Erythroblast (primary cell): ENCODE data around the gene SMIM11.
"Not testable (repeated sequence)": the region's sequence is repeated elsewhere in the genome, so short reads cannot be mapped to it uniquely, and the experiment has no call there.

Source experiments
- DNase-seq, 2 experiments: peaks; one replicate each; lab custom pipeline; 2025; lab: John Stamatoyannopoulos, UW
- GATA1 ChIP-seq: IDR thresholded peaks from 2 replicates; pipeline ENCODE4 v1.6.1; 2011; ENCODE audit warnings: low read depth, mild to moderate bottlenecking, control low read depth, low read length, moderate library complexity
- POLR2A ChIP-seq: IDR thresholded peaks from 2 replicates; pipeline ENCODE4 v1.6.1; 2011; ENCODE audit warnings: mild to moderate bottlenecking, low read length

Gene SMIM11, protein sequence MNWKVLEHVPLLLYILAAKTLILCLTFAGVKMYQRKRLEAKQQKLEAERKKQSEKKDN

DNA sequence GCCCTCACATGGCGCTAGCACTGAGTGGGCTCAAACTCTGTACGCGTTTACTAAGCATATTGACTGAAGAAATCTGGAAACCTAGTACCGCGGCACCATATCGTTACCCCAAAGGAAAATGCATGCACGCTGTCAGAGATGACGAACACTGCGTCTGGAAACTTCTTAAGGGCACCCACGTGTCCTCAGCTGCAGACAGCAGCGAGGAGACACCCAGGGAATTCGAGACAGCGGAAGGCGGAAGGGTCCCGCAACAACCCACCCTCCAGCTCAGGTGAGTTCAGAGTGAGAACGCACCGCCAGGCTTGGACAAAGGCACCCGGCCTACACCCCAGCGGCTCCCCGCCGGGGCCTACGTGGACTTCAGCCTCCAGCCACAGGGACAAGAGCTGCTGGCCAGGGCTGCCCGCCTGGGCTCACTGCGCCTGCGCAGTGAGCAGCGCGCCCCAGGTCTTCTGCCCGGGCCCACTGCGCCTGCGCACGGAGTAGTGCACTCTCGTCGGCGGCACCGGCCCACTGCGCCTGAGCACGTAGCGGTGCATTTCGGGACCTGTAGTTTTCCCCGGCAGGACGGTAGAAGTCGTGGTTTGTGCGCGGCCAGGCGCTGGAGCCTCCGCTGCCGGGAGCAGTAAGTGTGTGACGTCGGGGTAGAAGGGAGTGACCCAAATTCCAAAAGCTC lies at the start of gene SMIM11:
Gene SMIM11 (plus strand): TSS at position 568 of the 679 bp plus-strand sequence. CDS start 3,998 bp downstream, outside the sequence.
- DNase-seq, result not testable (repeated sequence)

DNA sequence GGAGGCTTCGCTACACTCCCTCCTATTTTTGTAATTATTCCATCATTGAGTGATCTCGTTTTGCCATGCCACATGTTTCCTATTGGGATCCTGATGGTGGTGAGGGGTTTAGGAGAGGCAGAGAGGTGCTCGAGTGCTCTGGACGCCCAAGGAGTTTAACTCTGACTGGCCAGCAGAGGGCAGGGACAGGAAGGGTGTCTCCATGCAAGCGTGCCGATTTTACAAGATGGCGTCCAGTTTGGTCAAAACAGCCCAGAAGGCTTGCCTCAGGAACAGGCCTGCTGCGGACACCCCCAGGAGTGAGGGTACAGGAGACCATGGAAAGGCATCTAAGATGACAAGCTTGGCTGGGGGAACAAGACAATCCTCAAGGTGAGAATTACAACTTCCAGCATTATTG lies 45.3 kb upstream of the SMIM11 start:
- no peak for DNase-seq
- TF ChIP-seq POLR2A (no peak), GATA1 (no peak)

DNA sequence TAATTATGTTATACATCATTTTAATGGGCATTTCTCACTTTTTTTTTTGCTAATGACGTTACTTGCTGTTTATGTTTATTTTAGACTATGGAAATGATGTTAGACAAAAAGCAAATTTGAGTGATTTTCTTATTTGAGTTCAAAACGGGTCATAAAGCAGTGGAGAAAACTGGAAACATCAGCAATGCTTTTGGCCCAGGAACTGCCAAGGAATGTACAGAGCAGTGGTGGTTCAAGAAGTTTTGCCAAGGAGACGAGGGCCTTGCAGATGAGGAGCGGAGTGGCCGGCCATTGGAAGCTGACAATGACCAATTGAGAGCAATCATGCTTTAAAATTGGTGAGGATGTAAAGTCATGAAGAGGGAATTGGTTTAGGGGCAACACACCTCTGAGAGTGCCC lies 43.6 kb upstream of the SMIM11 start:
- TF ChIP-seq GATA1, result no peak
- TF ChIP-seq POLR2A, result no peak
- DNase-seq, result no peak

DNA sequence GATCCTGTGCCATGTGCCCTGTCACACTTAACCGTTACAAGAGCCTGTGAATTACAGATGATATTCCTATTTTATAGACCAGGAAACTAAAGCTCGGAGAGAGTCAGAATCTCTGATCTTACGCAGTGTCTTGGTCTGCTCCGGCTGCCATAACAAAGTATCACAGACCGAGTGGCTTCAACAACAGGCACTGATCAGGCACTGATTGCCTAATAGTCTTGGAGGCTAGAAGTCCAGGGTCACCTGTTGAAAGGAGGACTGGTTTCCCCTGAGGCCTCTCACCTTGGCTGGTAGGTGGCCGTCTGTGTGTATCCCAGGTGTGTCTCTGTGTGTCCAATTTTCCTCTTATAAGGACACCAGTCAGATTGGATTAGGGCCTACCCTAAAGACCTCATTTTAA lies 43.0 kb upstream of the SMIM11 start:
- DNase-seq, result no peak

DNA sequence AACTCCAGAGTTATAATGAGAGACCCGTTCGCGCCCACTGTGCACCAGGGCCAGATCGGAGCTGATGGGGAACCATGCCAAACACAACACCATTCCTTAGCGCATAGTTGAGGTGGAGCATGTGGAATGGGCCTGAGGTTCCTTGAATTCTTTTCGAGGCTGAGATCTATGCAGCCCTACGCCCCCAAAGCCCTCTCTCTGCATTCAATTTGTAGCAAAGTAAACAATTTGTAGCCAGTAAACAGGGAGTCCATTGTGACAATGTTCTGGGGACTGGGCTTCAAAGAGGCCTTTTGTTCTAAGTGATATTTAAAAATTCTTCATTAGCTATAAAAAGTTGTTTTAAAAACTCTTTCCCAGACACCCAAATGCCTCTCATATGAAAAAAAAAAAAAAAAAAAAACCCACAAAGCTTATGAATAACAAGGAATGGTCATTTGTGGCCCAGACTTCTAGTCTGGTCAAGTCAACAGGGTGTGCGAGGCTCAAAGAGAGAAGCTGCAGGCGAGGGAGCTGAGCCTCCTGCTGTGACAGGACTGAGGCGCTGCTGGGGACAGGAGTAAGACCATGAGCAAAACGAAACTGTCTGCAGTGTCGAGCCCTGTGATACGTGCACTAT lies 42.1 kb upstream of the SMIM11 start:
- no peak for DNase-seq
- TF ChIP-seq GATA1, result no peak
- TF ChIP-seq POLR2A, result no peak

More for the DNA sequence above, 43.0 kb upstream of the SMIM11 start:
- no peak for TF ChIP-seq GATA1
- no peak for TF ChIP-seq POLR2A

DNA sequence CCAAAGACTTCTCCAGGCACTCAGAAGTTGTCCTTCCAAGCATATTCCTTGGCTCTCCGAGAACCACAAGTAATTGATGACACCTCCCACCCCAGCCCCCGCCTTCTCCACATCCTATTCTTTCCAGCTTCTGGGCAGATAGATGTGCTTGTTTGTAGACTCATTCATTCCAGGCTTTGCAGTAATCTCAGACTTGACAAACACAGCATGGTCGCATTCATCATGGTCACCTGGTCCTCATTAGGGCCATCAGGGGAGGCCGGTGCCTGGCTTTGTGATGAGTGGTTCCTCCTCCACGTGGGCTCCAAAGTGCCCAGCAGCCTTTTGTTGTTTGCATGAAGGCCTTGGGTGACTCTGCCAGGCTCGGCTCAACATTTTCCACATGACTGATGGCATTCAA lies 40.0 kb upstream of the SMIM11 start:
- no peak for DNase-seq
- TF ChIP-seq POLR2A (no peak), GATA1 (no peak)

DNA sequence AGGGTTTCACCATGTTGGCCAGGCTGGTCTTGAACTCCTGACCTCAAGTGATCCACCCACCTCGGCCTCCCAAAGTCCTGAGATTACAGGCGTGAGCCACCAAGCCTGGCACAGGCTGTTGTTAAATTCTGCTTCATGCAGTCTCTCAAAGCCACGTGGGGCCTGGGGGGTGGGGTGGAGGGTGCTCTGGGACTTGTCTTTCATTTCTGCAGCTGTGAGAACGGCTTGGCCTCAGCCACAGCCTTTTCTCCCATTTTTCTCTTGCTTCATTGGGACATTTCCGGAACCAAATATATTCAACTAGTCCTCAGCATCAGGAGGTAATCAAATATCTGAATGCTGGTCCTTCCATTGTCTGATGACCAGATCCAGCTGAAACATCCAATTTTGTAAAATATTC lies 39.1 kb upstream of the SMIM11 start:
- DNase-seq, result no peak
- TF ChIP-seq GATA1, result no peak
- TF ChIP-seq POLR2A, result no peak

DNA sequence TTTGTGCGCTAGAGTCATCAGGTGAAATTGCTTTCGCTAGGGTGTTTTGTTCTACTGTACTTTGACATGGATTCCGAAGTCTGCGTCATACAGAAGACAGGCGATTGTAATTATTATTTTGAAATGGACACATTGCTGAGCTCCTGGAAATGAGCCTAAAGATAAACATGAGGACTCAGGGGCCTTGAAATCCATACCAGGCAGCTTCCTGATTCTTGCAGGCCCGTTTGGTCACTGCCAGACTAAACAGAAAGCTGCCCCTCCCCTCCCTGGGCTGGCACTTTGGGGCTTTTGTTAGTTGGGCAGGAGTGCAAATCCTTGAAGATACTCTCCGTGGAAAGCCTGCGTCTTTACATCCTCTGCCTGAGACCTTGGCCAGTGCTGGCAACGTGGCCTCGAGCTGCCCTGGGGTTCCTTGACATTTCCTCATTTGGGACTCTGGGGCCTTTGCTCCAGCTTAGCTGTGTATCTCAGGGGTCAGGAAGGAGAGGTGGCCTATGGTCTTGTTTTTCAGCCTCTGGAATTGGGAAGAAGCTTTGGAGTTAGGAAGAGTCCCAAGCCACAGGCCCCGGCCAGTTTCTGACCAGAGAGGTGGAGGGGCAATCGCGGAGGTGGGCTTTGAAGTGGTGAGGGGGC lies 38.4 kb upstream of the SMIM11 start:
- no peak for DNase-seq
- TF ChIP-seq GATA1 (no peak), POLR2A (no peak)

DNA sequence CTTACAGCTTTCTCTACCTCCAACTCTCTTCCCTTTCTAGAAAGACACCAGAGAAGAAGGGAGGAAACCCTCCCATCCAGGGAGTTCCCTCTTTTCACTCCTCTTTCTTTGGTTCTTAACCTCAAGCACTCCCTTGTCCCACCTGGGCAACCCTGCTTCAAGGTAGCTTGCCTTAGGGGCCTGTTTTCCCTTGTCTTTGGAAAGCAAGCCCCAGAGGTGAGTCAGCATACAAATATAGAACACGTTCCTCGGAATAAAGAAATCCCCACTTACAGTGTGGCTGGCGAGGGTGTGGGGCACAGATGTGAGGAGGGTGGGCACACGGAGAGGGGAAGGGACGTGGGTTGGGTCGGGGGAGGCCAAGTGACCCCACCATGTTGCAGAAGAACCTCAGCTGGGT lies 37.6 kb upstream of the SMIM11 start:
- no peak for DNase-seq
- TF ChIP-seq POLR2A (no peak), GATA1 (no peak)

DNA sequence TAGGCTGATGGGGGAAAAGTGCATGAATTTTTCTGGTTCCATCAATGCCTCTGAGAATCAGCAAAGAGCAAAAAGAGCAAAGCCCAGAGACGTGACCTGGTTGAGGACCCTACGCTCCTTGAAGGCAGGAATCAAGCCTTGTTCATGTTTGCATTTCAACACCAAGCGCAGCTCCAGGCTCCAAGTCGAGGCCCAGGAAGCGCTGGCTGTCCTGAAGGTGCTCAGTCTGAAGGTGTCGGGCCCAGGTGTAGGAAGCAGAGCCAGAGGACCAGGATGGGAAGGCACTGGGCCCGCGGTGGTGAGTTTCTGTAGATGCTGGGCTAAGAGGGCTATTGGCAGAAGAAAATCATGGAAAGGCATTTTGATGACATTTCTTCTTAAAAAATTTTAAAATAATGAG lies 37.1 kb upstream of the SMIM11 start:
- no peak for DNase-seq
- no peak for TF ChIP-seq GATA1
- no peak for TF ChIP-seq POLR2A

DNA sequence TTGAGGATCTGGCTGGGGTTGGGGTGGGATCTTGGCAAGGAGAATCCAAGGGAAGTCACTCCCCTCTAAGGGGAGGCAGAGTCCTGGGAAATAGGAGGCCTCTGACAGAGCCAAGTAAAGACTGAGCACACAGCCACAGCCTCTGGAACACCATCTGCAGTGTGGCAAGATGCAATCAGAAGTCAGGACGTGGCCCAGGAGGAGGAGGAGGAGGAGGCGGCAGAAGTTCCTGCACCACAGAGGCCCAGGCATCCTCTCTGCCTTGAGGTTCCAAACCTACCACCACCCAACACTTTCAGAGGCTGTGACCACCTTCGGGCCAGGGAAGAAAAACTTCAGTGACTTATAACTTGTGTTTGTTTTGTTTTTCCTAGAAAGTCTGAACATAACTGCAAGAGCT lies 35.2 kb upstream of the SMIM11 start:
- DNase-seq, result no peak
- TF ChIP-seq POLR2A (no peak), GATA1 (no peak)

DNA sequence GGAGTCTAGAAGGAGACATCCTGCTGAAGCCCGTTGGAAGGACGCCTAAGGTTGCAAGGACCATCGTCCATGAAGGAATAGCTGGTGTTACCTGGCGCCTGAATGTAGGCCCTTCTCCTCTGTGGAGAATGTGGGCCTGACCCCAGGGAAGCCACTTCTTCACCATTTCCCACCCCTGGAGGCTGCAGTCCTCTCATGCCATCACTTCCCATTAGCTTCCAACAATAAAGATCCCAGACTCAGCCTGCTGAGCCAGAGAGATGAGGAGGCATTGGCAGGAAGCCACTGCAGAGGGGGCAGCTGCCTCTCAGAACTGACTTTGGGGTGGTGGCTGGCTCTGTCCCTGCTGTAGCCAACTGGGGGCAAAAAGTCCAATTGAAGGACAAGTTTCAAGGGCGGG lies 32.8 kb upstream of the SMIM11 start:
- no peak for DNase-seq
- TF ChIP-seq POLR2A (no peak), GATA1 (no peak)

DNA sequence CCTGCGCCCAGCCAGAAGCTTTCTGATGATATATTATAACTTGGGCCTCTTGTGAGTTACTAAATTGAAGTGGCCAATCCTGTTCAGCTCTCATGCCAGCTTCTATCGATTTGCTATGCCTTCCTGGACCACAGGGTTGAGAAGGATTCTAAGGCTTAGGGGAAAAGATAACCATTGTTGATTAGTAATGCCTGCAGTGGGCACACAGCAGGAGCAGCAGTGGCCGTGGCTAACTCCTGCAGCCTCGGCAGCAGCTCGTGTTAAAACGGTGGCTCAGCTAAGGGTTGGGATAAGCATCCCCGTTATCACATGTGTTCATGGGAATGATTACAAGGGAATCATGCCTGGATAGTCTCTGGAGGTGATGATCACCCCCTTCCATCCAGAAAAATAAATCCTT lies 32.0 kb upstream of the SMIM11 start:
- no peak for TF ChIP-seq GATA1
- no peak for TF ChIP-seq POLR2A
- DNase-seq, result no peak

DNA sequence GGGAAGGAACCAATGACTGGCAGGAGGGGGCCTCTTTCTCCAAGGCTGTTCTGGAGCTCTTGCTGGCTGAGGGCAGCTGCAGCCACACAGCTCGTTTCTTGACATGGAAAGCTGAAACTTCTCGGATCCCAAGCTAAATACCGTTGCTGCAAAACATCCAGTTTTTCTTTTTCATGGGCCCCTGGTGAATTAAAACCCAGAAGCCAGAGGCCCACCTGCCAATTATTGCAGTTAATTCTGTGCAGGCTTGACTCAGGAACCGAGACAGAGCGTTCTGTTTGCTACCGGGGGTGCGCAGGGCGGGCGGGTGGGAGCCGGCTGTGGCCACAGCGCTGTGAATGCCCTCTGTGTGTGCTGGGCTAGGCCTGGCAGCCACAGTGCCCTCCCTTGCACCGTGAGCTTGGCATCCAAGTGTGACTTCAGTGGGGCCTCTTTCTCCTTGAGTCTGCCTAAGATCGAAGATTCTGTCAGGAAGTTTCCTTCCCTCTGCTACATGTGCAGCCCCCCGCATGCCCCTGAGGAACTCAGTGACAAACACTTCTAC lies 31.4 kb upstream of the SMIM11 start:
- TF ChIP-seq POLR2A (no peak), GATA1 (no peak)
- DNase-seq, result no peak
